ENCODE data around the gene SORCS3.
A peak's percentile ranks its signal among the peaks of the same experiment; 100 is the strongest.

SORCS3 gene

DNA sequence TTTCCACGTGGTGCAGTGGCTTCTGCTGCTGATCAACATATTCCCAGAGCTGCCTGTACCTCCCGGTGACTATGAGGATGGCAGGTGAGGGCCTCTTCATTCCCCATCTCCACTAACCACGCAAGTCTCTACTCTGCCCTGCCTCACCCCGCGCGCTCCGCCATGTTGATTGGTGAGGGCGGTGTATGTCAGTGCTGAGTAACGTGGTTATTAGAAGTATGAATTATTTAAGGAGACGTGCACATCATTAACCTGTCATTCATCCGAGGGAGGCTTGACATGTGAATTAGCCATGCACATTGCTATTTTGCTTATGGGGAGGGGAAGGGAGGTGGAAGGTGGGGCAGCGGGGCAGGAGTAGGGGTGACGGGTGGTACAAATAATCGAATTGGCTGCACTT, 138.6 kb downstream of the SORCS3 start:
- DNase-seq = no peak

DNA sequence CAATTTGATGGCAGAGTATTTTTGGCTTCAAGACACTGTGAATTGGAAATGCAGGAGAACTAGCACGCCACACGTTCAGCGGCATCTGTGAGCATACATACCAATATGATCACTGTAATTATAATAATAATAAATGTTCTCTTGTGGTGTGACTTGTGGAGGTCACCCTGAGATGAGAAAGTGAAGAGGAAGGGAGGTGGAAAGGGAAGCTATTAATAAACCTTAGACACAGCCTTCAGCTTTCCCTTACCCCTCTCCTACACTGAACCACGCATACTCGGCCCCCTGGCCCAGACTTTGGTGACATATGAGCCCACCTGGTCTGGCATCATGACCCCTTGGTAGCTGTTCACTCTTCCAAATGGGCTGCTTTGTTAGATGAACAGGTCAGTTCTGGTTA, 139.1 kb downstream of the SORCS3 start:
- no peak for DNase-seq

DNA sequence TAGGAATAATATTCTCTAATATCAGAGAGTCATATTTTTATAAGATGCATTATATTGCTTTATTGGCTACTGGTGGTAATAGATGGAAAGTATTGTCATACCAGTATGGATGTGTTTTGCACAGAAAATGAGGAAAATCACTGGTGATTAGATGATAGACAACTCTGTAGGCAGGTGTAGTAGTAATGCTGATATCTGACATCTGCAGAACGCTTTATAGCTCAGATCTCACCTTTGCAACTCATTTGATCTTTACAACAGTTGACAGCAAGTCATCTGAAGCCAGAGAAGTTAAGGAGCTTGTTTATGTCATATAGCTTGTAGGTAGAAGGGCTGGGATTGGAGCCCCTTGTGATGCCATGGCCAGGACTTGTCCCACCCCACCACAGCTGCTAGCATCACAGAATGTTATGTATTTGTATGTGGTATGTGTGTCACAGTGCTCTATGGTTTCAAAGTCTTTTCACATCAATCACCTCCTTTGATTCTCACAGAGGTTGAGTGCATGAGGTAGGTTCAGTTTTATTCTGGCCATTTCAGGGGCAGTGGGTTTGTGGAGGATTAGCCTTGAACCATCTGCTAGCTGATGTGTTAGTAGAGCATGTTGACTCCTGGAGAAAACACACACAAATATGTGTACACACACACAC, 140.0 kb downstream of the SORCS3 start:
- DNase-seq = no peak

DNA sequence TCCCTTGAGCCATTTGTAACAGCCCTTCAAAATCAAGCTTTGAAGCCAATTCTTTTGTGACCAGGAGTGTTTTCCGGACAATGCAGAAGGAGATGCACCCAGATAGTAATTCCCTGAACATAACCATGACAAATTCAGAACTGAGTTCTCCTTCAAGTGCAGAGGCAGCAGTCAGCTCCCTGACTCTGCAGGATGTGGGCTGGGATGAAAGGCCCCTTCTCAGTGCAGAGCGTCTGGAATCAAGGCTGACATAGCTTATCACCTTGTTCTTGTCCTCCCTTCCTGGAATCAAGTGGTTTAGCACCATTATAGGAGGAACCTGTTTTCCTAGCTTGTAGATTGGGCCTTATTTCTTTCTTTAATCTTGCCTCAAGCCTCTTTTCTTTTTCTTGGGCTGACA, 143.4 kb downstream of the SORCS3 start:
- no peak for DNase-seq

DNA sequence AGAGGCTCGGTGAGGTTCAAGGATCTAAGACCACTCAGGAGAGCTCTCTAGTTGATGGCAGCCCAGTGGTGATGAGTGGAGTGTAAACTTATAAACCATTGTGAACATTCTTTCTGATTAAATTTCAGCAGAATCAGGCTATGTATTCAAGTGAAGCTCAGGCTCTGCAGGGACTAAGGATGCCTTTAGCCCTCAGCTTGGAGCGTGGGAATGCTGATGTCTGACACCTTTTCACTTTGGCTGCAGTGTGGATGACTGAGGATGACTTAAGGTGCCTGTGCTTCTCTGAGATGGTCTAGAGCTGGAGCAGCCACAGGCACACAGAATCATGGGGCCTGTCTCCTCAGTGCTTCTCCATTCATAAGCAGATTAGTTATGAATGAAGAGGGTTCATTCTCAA, 150.4 kb downstream of the SORCS3 start:
- no peak for DNase-seq

DNA sequence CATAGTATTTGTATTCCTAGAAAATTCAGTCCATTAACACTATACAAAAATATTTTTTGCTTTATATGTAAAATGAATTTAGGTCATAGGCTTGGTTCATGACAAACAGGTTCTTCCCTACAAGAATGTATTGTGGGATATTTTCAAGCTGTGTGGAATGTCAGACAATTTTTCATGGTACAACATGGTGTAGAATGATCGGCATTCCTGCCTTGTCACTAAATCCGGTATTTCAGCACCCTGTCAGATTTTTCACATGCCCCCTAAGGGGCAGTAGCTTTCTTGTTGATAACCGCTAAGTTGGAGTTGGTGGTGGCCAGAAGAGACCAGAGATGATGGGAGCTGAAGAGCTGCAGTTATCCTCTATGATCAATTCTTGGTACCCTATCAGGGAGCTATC, 154.3 kb downstream of the SORCS3 start:
- DNase-seq = no peak

DNA sequence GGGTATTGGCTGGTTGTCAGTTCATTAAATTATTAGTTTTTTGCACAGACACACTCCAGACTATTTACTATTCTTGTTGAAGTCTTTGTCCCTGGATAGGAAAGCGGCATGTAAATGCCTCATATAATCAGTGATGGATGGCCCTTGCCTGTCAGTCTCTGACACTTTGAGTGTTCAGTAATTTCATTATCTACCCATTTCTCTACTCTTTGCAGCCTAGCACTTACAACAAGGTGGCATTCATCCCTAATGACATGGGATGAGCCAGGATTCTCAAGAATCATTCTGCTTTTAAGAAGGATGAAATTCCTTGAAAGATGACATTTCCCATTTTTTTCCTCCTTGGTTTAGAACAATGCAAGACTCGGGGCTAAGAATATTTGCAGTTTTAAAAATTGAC, 155.7 kb downstream of the SORCS3 start:
- no peak for DNase-seq

DNA sequence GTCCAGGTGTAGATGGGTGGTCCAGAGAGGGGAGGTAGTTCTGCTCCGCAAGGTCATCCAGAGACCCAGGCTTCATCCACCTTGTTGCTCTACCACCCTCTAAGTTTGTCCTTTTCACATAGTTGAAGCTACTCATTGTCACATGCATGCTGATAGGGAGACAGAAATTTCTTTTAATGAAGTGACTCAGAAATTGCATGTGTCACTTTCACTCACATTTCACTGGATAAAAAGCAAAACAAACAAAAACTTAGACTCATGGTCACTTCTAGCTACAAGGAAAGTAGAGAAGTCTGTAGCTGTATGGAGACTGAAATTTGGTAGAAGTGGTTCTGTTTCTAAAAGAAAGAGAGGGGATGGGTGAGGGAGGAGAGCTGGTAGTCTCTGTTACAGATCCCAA, 161.9 kb downstream of the SORCS3 start:
- no peak for DNase-seq

DNA sequence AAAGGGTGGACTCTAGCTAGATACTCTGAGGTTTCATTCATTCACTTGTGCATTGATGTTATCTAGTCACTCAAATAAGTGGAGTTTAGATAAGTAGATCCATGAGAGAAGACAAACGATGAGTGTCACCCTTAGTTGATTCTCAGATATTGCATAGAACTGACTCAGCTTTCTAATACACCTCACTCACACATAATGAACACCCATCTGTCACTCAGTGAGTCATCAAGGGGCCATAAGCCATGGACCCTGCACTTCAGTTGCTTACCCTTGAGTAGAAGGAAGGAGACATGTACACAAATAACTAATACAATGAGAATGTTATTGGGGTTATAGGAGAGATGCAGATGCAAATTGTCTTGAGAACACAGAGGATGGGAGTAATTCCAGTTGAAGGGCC, 163.8 kb downstream of the SORCS3 start:
- no peak for DNase-seq

DNA sequence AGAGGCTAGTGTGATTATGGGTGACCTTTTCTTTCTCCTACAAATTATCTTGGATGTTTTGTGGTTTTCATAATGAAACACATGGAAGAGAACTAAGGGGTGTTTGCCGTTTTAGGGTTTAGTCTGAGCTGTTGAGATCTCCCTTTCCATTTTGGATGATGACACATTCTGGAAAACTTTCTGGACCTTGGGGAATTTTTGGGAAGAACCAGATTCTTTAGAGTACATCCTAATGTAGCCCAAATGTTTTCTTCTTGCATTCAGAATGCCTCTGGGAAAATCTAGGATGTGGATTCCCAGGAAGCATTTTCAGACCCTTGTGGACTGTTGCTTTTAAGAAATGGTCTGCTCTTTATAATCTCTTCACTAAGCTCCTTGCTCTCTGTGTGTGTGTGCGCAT, 165.7 kb downstream of the SORCS3 start:
- DNase-seq = no peak

DNA sequence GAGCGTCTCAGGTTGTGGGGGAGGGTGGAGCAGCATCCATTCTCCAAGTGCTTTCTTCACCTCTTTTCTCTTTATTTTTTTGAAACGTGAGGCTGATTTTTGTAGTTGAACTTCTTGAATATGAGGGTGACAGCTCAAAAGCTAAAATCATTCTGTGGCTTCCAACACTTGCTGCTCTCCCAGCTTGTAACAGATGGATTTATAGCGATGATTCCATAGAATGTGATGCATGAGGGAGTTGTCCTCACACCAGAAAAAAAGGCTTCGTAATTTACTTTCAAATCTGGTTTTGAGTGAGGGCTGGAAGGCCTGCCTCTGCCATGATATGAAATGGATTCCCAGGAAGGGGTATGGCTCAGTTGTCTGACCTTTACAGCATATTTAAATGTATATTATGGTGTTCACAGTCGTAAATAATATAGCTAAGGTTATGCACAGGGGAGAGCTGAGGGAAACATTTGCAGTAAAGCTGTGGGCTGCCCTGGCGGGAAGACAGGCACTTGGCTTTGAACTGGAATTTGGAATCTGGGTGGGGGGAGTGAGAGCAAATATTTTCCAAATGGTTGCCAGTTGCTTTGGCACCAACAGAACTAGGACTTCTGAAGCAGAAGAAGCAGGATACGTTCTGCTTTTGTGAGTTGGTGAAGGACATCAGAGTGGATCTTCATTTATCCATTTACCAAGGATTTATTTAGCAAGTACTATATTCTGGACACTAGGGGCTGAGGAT, 166.7 kb downstream of the SORCS3 start:
- DNase-seq = no peak

DNA sequence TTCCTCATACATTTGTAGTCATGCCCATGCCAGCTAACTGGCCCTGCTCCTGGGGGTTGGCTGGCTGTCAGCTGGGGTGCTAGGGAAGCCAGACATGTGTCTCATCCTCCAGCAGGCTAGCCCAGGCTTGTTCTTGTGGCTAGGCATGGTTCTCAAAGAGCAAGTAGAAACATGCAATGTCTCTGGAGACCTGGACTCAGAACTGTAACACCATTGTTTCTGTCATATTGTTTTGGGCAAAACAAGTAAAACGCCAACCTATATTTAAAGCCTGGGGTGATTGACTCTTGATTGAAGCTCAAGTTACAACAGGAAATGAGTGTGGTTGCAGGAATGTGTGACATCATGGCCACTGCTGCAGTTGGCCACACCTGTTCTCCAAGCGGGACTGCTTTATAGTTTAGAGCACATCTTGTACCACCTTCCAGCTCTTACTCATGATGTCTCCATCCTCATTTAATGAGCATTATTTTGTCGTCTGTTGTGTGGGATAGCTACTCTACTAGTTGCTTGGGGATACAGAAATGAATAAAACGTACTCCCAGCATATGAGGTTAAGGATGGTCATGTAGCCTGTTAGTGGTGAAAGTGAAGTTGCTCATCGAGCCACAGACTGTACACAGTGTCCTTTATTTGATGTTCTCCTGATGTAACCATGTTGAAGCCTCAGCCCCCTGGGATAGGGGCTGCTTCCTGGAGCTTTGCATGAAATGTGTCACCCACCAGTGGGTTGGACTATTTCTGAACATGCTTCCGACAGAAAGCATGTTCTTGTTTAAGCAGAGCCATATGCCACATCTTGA, 168.4 kb downstream of the SORCS3 start:
- no peak for DNase-seq

DNA sequence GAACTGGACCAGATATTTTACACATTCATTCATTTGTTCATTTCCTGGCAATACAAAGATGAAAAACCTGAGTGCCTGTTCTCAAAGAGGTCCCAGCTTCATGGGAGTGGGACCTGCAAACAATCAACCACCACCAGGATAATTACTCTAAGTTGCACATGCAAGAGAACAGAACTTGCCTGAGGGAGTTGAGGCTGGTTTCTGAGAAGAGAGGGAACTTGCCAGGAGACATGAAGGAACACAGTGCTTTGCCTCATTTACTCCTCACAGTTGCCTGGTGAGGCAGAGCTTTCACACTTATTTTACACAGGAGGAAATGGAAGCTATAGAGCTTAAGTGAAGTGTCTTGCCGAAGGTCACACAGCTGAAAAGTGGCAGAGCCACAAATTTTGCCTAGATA, 170.1 kb downstream of the SORCS3 start:
- DNase-seq = no peak

DNA sequence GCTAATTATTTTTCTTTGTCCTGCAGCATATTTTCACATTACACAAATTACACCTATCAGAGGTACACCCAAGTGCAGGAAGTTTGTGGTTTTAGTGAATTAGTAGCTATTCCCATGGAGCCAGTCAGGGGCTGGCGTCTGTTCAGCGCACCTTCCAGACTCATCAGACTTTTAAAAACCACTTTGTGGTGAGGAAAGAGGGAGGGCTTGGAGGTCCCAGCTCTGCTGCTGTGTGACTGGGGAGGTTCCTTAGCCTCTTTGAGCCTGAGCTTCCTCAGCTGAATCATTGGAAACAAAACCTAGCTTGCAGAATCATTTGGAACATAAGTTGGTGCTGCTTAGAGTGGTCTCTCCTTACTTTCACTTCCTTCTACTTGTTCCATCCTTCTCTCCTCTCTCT, 175.4 kb downstream of the SORCS3 start:
- no peak for DNase-seq

DNA sequence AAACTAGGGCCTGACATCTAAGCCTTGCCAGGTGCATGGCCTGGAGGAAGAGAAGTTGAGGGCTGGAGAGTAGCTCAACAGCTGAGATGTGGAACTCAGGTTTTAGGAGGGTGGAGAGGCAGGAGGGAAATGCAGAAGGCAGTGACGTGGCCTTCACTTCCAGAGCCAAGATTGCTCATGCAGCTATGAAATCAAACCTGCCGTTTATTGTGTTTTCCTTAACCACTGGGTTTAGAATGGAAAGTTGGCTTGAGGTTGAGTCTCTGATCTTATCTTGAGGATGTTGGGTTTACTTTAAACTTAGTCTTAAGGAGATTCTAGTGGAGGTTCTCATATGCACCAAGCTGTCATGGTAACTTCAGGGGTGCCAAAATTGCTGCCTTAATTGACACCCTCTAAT, 178.6 kb downstream of the SORCS3 start:
- DNase-seq = no peak

DNA sequence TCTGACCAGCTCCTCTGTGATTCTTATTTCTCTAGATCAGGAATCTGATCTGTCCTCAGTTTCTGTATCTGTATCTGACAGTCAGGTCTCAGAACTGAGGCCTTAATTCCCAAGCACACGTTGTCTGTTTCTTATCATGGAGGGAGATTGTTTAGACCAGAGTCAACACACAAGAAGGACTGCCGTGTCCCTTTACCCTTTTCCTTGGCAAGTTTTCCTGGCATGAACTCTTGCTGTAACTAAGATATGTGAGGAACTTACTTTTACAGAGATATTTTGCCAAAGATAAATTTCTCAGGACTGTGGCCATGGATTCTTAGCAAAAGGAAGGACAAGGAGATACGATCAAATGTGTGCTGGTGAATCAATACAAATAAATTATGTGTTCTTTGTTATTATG, 181.0 kb downstream of the SORCS3 start:
- DNase-seq = no peak

DNA sequence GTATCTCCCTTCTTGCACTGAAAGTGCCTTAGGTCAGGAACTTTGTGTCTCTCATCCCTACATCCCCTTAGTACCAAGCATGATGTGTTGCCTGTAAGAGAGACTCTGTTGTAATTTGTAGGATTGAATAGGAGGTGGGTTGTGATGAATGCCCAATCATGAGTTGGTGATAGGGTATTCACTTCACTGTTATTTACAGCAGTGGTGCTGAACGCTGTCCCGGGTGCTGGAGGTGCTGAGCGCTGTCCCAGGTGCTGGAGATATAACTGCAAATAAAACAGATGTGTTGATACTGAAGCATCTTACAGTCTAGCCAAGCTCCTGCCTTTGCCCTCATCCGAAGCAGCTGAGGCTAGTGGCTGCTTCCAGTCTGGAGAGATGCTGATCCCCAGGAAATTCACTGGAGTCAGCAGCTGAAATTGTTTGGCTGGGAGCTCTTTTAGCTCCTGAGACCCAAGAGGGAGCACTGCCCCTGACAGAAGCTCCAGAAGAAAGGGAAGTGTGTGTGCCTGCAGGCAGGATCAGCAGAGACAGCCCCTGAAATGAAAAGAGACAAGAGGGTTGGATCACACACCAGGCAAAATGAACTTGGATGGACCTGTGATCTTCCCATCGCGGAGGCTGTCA, 183.4 kb downstream of the SORCS3 start:
- peak in 1 of 2 donors; percentile 1 for DNase-seq

DNA sequence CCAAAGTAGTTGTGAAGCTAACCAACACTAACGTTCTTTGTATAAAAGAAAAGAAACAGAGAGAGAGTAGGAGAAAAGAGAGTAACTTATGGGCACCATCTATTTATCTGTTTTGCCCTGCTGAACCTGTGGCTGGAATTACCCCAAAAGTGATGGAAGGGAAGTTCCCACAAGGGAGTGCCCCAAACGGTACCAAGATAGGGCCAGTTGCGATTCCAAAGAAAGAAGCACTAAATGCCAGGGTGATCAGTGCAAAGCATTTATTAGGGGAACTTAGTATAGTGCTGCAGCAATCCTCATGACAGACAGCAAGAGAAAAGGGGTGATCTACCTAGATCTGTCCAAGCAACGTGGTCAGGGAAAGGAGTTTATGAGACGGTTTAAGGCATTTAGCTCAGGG, 190.2 kb downstream of the SORCS3 start:
- DNase-seq = no peak

DNA sequence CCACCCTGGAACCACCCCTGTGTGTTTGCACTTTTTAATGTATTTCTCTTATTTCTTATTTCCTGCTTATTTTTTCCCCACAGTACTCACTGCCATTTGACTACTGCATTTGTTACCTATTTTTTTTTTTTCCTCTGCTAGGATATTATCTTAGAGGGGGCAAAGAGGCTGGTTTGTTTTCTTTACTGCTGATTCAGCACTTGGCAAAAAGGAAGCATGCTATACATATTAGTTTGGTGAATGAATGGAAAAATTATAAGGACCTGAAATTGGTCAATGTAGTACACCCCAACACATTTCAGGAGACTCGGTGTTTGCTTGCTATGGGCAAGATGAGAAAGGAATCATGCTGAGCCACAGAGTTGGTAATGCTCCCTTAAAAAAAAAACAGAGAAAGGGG, 193.5 kb downstream of the SORCS3 start:
- DNase-seq = no peak

DNA sequence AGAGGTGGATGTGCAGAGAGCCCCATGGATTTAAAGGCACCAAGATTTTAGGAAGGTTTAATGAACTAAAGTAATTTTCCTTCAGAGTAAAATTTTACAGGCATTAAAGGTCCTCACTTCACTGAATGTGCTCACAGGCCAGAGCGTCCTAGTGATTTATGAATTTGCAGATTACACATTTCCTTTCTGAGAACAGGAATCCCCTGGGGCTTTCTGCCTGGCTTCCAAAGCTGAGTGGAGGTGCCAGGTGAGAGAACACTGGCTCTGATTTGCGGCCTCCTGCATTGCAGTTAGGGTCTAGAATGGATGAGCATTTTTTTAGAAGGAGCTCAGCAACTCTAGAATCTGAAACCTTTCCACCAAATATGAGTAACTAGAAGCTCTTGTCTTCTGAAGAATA, 194.3 kb downstream of the SORCS3 start:
- DNase-seq = no peak

DNA sequence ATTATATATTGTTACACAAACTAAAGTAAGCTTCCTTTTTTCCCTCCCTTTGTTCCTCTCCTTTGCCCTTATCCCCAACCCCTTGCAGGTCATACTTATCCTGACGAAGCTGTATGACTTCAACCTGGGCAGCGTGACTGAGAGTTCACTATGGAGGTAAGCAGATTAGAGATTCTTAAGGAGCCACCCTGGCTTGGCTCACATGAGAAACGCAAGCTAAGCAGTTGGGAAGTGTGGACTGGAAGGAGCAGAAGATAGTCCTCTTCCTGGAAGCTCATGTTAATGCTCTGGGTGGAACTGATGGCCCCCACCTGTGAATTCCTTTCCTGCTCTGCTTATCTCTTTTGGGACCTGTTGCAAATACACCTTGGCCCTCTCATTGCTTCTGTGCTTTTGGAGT, 201.6 kb downstream of the SORCS3 start:
- DNase-seq = no peak

DNA sequence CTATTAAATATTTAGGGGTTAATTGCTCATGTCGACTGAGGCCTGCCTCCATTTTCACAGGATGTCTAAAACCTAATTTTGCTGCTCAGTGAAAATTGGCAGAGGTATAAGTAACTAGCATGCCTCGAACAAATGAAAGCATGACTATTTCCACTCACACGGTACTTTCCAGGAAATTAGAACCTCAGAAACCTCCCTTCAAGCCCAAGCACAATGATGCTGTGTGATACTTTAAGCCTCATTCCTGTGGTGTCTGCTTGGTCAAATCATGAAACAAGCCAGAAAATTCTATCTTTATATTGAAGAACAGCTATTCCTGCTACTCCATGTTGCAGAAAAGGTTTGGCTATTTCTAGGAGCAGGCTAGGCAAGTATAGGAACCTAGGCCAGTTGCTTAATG, 203.0 kb downstream of the SORCS3 start:
- no peak for DNase-seq

DNA sequence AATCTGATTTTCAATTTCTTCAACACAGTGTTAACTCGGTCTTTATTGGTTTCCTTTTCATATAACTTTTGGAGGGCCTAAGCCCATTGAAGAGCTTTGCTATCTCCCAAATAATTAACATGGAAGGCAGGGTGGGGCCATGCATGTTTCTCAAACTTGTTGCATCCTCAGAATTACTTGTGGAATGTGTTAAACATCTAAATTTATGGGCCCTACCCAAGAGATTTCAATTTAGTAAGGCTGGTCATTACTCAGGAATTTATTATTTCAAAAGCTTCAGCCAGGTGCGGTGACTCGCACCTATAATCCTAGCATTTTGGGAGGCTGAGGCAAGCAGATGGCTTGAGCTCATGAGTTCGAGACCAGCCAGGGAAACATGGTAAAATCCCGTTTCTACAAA, 208.9 kb downstream of the SORCS3 start:
- no peak for DNase-seq
